KOPT-K1 (cell line): Measurements from ENCODE around the gene P2RX4.
"Not testable (repeated sequence)": the region's sequence is repeated elsewhere in the genome, so short reads cannot be mapped to it uniquely, and the experiment has no call there.

Source experiments
- H3K27ac ChIP-seq: fragments of 200-600 bp; sonication (generic); 2 replicates; pipeline ENCODE4 v1.5.1; 2016; ENCODE audit warnings: antibody characterized with exemption, mild to moderate bottlenecking, low read depth, low read length; ENCODE audit not compliant: poor library complexity, severe bottlenecking
- H3K36me3 ChIP-seq: fragments of 200-600 bp; sonication (generic); 2 replicates; pipeline ENCODE4 v1.5.1; 2017; ENCODE audit warnings: antibody characterized with exemption, mild to moderate bottlenecking, low read length, moderate library complexity; ENCODE audit not compliant: insufficient read depth
- H3K9me3 ChIP-seq: fragments of 200-600 bp; sonication (generic); 2 replicates; pipeline ENCODE4 v1.5.1; 2017; ENCODE audit warnings: antibody characterized with exemption, low read length, mild to moderate bottlenecking; ENCODE audit not compliant: insufficient read depth, poor library complexity, severe bottlenecking

P2RX4 gene

DNA sequence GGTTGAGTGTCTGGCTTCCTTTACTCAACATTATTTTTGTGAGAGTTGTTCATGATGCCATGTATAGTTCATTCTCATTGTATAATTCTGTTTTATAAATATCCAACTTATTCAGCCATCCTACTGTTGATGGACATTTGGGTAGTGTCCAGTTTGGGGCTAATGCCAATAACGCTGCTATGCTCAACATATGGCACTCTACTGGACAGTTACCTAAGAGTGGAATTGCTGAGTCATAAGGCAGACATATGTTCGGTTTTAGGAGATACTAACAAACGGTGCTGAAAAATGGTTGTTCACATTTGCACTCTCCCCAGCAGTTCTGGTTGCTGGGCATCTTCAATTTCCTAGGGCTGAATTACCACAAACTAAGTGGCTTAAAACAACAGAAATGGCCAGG is 28.7 kb upstream of the P2RX4 start:
- H3K36me3 ChIP-seq: no peaks in the 10 kb centered on the region
- no peak overlapping the region for H3K27ac ChIP-seq
- H3K9me3 ChIP-seq: no peaks in the 10 kb centered on the region

DNA sequence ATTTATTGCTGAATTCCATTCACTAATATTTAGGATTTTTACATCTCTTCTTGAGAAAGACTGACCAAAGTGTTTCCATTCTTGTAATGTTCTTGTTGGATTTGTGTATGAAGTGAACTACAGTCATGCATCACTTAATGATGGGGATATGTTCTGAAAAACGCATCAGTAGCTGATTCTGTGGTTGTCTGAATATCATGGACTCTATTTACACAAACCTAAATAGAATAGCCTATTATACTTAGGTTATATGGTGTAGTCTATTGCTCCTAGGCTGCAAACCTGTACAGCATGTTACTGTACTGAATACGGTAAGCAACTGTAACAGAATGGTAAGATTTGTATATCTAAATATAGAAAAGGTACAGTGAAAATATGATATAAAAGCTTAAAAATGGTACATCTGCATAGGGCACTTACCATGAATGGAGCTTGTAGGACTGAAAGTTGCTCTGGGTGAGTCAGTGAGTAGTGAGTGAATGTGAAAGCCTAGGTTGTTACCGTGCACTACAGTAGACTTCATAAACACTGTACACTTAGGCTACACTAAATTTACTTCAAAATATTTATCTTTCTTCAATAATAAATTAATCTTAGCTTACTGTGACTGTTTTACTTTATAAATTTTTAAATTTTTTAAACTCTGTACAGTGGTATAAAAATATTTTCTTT is 27.6 kb upstream of the P2RX4 start:
- H3K36me3 ChIP-seq: no peaks in the 10 kb centered on the region
- no peaks in the 10 kb centered on the region for H3K9me3 ChIP-seq
- H3K27ac ChIP-seq: no peak overlapping the region

GRCh38 chr12:121184425-121184824 is 25.5 kb upstream of the P2RX4 start:
- H3K9me3 ChIP-seq: no peaks in the 10 kb centered on the region
- no peaks in the 10 kb centered on the region for H3K36me3 ChIP-seq
- H3K27ac ChIP-seq: no peak overlapping the region

DNA sequence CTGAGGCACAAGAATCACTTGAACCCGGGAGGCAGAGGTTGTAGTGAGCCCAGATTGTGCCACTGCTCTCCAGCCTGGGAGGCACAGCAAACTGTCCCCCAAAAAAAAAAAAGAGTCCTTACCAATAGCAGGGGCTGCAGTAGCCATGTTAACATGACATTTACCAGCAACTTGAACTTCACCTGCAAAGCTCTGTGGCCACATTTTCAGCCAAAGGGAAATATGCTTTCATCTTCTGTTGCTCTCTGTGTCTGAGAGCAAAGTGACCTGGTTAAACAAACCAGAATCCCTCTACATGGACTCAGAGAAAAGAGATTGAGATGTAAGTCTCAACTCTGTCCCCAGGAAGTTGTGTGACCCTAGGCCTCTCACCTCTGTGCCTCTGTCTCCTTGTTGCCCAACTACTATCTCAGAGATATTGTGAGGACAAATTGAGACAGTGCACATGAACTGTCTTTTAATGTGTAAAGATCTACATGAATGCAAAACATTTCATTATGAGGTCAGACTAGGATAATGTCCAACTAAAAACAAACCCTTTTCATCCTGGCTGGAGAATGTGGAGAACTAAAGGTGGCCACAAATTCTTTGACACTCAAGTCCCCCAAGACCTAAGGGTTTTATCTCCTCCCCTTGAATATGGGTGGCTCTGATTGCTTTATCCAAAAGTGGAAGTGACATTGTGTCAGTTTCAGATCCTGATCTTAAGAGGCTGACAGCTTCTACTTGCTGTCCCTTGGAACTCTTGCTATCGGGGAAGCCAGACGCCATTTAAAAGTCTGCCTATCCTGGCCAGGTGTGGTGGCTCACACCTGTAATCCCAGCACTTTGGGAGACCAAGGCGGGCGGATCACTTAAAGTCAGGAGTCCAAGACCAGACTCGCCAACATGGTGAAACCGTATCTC is 24.7 kb upstream of the P2RX4 start:
- H3K9me3 ChIP-seq: no peaks in the 10 kb centered on the region

DNA sequence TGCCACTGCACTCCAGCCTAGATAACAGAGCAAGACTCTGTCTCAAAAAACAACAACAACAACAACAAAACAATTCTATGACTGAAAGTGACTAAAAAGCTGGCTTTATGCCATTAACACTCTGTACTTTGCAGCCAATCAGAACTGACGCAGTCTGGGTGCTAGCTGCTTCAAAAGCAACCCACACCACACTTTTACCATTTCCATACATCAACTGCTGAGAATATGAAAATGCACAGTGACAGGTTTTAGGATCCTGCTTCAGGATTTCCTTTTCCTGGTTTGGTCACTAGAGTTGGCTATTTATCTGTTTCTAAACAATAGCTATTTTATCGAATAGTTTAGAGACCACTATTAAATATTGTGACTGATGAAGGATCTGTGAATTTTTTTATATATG is 23.1 kb upstream of the P2RX4 start:
- H3K27ac ChIP-seq: no peak overlapping the region
- no peaks in the 10 kb centered on the region for H3K36me3 ChIP-seq
- H3K9me3 ChIP-seq: no peaks in the 10 kb centered on the region

More for the DNA sequence above, 24.7 kb upstream of the P2RX4 start:
- no peaks in the 10 kb centered on the region for H3K36me3 ChIP-seq
- H3K27ac ChIP-seq: no peak overlapping the region

DNA sequence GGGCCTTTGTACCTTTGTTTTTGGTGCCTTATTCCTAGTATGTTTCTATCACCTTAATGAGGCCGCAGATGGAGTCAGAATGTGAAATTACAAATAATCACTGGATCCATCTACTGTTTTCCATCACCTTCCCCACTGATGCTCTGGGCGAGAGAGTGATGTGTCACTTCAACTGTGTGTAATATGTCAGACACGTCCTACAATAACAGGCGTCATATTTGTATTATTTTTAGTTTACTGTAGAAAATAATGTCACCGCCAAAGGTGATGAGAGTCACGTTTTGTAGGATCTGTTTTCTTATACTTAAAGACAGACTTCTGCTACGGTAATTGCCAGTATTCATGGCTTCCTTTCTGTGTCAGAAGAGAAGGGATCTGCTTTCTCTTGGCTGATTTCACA is 22.4 kb upstream of the P2RX4 start:
- H3K36me3 ChIP-seq: no peaks in the 10 kb centered on the region
- no peaks in the 10 kb centered on the region for H3K9me3 ChIP-seq
- H3K27ac ChIP-seq: no peak overlapping the region

- Histone ChIP-seq H3K9me3 (no peaks in the 10 kb centered on the region), H3K27ac (no peak overlapping the region), H3K36me3 (no peaks in the 10 kb centered on the region)
Observed at GRCh38 chr12:121188227-121188626, 21.7 kb upstream of the P2RX4 start.

DNA sequence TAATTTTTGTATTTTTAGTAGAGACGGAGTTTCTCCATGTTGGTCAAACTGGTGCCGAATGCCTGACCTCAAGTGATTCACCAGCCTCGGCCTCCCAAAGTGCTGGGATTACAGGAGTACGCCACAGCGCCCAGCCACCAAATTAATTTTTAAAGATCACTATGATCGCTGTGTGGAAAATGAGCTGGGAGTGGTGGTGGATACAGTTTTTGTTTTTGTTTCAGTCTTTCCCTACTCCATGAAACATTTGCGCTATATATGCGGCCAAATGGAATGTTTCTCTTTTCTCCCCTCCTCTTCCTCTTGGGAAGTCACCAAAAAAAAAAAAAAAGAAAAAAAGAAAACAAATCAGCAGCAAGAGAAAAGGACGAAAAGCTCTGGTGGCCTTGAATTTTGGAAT is 20.8 kb upstream of the P2RX4 start:
- Histone ChIP-seq H3K36me3 (no peaks in the 10 kb centered on the region), H3K9me3 (no peaks in the 10 kb centered on the region), H3K27ac (no peak overlapping the region)

GRCh38 chr12:121189619-121190155 is 20.2 kb upstream of the P2RX4 start:
- H3K27ac ChIP-seq: no peak overlapping the region
- no peaks in the 10 kb centered on the region for H3K9me3 ChIP-seq

DNA sequence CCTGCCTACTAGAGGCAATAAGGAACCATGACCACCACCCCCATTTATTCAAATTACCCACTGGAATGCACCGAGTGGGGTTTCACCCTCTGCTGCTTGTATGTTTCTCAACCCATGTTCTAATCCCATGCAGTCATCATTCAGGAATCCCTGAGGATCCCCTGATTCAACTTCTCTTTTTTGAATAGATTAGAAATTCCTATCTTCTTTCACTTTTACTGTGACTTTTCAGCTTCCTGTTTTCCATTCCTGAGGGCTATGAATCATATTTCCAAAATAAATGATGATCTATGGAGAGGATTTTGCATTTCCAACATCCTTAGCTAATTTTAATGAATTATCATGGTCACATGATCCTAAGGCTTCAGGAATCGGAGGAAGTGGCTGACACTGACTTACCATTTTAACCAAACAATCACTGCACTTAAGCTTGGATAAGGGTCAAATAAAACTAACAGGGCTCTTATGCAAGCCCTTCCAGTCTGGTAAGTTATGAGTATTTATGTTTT is 19.4 kb upstream of the P2RX4 start:
- Histone ChIP-seq H3K36me3 (no peaks in the 10 kb centered on the region), H3K27ac (no peak overlapping the region), H3K9me3 (no peaks in the 10 kb centered on the region)

More at GRCh38 chr12:121189619-121190155, 20.2 kb upstream of the P2RX4 start:
- H3K36me3 ChIP-seq: no peaks in the 10 kb centered on the region

GRCh38 chr12:121191151-121191550 is 18.8 kb upstream of the P2RX4 start:
- H3K27ac ChIP-seq: no peak overlapping the region
- H3K36me3 ChIP-seq: no peaks in the 10 kb centered on the region

GRCh38 chr12:121196902-121197301 is 13.0 kb upstream of the P2RX4 start:
- H3K27ac ChIP-seq: no peak overlapping the region

More at GRCh38 chr12:121191151-121191550, 18.8 kb upstream of the P2RX4 start:
- H3K9me3 ChIP-seq: no peaks in the 10 kb centered on the region

DNA sequence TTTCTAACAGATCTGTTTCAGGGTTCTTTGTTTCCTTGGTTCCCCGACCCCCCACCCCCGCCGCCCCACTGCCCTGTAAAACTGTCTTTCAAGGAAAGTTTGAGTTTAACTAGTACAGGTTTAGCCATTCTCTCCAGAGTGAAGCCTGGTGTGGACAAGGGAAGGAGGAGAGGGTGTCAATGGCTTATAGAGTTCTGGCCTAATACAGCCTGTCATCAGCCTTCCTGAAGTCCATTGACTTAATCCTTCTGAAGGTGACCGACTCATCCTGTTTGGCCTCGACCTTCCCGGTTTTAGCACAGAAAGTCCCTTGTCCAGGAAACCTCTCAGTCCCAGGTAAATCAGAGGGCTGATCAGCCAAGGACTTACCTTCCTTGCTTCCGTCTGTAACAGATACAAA is 11.0 kb upstream of the P2RX4 start:
- Histone ChIP-seq H3K27ac (no peak overlapping the region), H3K9me3 (no peaks in the 10 kb centered on the region)

More at GRCh38 chr12:121196902-121197301, 13.0 kb upstream of the P2RX4 start:
- Histone ChIP-seq H3K36me3 (no peaks in the 10 kb centered on the region), H3K9me3 (no peaks in the 10 kb centered on the region)

GRCh38 chr12:121201140-121201539 is 8.8 kb upstream of the P2RX4 start:
- not testable (repeated sequence) for H3K9me3 ChIP-seq, H3K27ac ChIP-seq, H3K36me3 ChIP-seq

More for the DNA sequence above, 11.0 kb upstream of the P2RX4 start:
- no peaks in the 10 kb centered on the region for H3K36me3 ChIP-seq
